HG02870 (cell line): ENCODE results near the gene SLC22A7.

Source experiments
- ATAC-seq: cut with Tn5 transposase; IDR thresholded peaks from one replicate; pipeline ENCODE4 v1.9.1; 2021; ENCODE audit warnings: mild to moderate bottlenecking, moderate library complexity; ENCODE audit not compliant: unreplicated experiment

Gene SLC22A7

GRCh38 chr6:43297644-43298564 is at the start of gene SLC22A7:
TSS of gene SLC22A7 (plus strand) at chr6:43298260. CDS start at chr6:43298359, 99 bp downstream.
- no peak for ATAC-seq

- no peak for ATAC-seq
Measured at GRCh38 chr6:43248791-43249190, 49.3 kb upstream of the SLC22A7 start.

DNA sequence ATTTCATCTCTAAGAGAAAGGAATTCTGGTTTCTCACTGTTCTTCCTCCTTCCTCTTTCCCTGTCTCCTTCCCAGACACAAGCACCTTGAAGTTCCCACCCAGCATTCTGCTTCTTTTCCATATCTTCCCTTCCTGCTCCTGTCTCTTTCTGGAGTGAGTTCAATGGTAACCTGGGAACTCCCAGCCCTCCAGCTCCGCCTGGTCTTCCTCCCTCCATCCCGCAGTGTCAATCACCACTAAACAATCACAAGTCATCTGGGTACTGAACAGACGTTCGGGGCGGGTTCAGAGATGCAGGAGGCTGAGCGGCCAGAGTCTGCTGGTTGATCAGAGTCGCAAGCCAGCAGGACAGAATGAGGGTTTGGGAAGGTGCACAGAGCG is 47.1 kb upstream of the SLC22A7 start:
- ATAC-seq: no peak

- no peak for ATAC-seq
Measured at GRCh38 chr6:43253401-43253800, 44.7 kb upstream of the SLC22A7 start.

DNA sequence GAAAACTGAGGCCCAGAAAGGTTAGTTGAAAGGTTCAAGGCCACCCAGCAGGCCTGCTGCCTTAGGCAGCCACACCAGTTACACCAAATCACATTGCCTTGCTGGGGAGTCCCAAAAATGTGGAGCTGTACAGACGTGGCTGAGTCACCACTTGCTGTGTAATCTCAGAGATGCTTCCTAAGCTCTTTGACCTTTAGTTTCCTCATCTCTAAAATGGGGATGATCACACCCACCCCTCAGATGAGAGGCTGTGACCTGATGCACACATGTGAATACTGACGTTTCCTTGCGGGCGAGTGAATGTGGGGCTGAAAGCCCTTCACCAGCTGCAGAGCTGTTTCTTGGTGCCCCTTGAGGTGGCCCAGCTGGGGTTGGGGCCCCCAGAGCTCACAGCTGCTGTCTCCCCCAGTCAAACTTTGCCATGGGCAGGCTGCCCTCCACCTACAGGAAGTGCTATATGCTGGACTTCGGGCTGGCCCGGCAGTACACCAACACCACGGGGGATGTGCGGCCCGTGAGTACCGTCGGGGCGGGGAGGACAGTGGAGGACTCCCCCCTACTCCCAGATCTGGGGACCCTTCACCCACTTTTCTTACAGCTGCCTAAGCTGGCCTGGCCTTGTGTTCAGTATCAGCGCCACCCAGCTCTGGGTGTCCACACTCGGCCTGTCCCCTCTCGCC is 43.8 kb upstream of the SLC22A7 start:
- ATAC-seq: no peak

GRCh38 chr6:43254846-43255245 is 43.2 kb upstream of the SLC22A7 start:
- no peak for ATAC-seq

DNA sequence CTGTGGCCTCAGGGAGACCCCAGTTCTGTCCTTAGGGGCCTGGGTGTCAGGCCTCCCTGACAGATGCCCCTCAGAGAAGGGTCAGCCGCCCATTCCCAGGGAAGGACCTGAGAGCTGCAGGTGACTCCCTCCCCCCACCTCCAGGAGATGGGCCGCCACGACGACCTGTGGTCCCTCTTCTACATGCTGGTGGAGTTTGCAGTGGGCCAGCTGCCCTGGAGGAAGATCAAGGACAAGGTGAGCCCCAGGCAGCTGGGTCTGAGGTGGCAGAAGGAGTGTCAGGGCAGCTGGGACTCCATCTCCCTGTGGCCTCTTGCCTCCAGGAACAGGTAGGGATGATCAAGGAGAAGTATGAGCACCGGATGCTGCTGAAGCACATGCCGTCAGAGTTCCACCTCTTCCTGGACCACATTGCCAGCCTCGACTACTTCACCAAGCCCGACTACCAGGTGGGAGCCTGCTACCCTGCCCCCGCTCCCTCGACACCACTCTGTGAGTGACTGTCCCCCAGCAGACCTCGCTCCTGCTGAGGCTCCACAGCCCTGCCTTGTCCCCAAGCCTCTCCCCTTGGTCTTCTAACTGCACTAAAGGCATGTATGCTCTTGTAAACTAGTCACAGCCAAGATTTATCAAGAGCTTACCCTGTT is 42.5 kb upstream of the SLC22A7 start:
- no peak for ATAC-seq

GRCh38 chr6:43256670-43257366 is 41.2 kb upstream of the SLC22A7 start:
- ATAC-seq: no peak

GRCh38 chr6:43257367-43258145 is 40.5 kb upstream of the SLC22A7 start:
- no peak for ATAC-seq

GRCh38 chr6:43258180-43258579 is 39.9 kb upstream of the SLC22A7 start:
- no peak for ATAC-seq

- ATAC-seq: no peak
Measured at GRCh38 chr6:43258807-43259686, 39.0 kb upstream of the SLC22A7 start.

GRCh38 chr6:43260791-43261190 is 37.3 kb upstream of the SLC22A7 start:
- ATAC-seq: no peak

- ATAC-seq: no peak
Measured at GRCh38 chr6:43261198-43261597, 36.9 kb upstream of the SLC22A7 start.

GRCh38 chr6:43262000-43262779 is 35.9 kb upstream of the SLC22A7 start:
- no peak for ATAC-seq

GRCh38 chr6:43262780-43263313 is 35.2 kb upstream of the SLC22A7 start:
- no peak for ATAC-seq

GRCh38 chr6:43263314-43264178 is 34.5 kb upstream of the SLC22A7 start:
- ATAC-seq: no peak

GRCh38 chr6:43264599-43265145 is 33.4 kb upstream of the SLC22A7 start:
- ATAC-seq: no peak
